Erythroblast (primary cell): ENCODE measurements around the gene GXYLT1.

Source experiments
- DNase-seq, 2 experiments: peaks; one replicate each; lab custom pipeline; 2025; lab: John Stamatoyannopoulos, UW
- GATA1 ChIP-seq: IDR thresholded peaks from 2 replicates; pipeline ENCODE4 v1.6.1; 2011; ENCODE audit warnings: low read depth, mild to moderate bottlenecking, control low read depth, low read length, moderate library complexity
- POLR2A ChIP-seq: IDR thresholded peaks from 2 replicates; pipeline ENCODE4 v1.6.1; 2011; ENCODE audit warnings: mild to moderate bottlenecking, low read length

GXYLT1 gene

GRCh38 chr12:42031847-42032564 is 112.7 kb downstream of the GXYLT1 start:
- DNase-seq, result no peak
- no peak for TF ChIP-seq GATA1
- TF ChIP-seq POLR2A, result no peak
